GM21367 (cell line): ENCODE measurements around the gene COG7.
"Not testable (repeated sequence)": the region's sequence is repeated elsewhere in the genome, so short reads cannot be mapped to it uniquely, and the experiment has no call there.

Experiments
- ATAC-seq: cut with Tn5 transposase; IDR thresholded peaks from one replicate; pipeline ENCODE4 v1.9.1; 2021; ENCODE audit not compliant: unreplicated experiment

Gene COG7

DNA sequence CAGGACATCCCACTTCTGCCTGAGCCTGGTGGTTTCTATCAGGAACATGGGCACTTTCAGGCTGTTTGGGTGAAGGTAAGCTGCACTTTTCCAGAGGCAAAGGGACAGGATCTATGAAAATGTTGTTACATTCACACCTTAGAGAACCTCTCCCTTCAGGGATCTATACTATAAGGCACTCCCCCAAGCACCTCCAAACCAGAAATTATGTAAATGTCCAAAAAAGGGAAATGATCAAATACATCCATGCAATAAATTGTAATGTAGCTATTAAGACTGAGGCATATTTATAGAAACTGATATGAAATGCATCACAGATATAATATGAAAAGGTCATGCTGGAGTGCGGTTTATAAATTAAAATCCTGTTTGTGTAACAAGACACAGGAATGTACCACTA, 23.3 kb upstream of the COG7 start:
- no peak for ATAC-seq

DNA sequence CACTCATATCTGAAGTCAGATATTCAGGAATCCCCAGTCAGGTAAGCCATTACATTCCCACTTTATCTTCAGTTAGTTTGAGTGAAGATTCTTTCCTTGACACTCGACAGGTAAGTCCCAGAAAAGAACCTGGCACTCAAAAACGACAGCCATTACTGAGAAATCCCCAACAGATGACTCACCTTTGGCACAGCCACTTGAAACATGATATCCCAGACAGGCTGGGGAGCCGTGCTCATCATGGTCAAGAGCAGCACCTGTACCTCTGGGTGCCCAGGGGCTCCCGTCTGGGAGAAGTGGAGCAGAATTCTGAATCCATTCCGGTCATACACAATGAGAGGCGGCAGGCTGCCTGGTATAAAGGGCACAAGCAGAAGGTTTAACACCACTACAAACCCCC, 16.8 kb upstream of the COG7 start:
- ATAC-seq: no peak

DNA sequence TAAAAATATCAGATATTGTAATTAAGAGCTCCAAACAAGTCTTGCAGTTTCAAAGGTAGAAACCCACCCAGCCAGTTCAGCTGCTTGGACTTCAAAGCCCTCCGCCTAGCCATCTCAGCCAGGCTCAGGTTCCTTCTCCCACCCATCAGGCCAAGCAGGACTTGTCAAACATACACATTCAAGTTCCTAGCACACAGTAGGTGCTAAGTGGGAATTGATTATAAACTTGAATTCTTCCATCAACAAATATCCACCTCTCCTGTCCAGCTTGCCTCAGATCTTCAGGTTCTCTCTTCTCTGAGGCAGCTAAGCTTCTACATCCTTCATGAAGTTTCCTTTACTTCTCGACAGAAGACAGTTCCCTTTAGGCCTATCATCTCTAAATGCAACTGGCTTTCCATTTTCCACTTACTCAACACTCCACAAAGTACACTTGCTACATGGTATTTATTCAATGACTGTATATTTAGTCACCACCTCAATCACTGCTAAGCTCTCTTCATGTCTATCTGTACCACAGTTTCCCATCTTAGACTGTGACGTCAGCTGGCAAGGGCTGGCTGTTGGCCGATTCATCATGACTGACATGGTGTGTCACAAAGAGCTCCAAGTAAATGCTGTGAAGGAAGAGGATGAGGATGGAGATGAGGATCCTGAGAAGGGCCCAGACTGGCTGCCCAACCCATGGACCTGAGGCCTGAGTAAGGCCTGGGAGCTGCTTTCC, 13.3 kb upstream of the COG7 start:
- ATAC-seq: no peak

DNA sequence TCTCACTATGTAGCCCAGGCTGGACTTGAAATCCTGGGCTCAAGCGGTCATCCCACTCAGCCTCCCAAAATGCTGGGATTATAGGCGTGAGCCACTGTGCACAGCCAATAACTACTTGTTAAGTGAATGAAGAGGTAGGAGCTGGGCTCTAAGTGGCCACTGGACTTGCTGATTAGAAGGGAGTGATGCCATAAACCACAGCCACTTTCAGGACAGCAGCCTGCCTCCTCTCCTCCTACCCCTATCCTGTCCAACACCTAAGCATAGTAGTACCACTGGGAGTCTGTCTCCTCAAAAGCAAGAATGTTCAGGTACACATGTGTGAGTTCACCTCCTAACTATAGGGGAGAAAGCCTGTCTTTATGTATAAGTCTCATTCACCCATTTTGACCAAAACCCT, 12.2 kb upstream of the COG7 start:
- ATAC-seq: no peak

DNA sequence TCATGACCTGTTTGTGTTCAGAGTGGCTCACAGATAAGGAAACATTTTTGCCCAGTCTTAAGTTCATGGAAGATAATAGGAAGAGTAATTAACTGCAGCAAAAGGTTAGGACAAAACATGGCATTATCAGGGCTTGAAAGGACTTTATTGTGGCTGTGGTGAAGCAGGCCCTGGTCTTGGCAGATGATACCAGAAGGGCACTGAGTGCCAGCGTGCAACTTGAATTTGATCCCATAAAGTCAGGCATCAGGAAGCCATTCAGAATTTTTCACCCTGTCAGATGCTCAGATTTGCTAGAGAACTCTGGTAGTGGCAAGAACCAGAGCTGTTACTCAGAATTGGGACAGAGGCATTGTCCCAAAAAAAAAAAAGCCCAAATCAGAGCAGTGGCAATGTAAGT, 11.2 kb upstream of the COG7 start:
- ATAC-seq: no peak

DNA sequence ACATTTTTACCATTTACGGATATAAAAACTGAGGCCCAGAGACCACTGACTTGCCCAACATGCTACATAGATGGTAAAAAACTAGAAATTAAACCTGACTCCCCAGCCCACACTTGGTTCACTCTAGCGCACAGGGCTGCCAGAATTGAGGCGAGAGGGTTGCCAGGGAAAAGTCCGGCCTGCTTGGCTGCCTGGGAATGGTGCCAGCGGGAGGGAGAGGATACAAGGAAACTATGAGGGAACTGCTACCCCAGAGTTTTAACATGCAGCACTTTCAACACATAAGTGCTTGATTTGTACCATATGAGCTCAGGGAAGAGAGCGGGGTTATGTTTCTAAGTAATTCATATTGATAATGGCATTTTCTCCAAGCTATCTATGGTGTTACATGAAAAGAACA, 10.0 kb upstream of the COG7 start:
- ATAC-seq: not testable (repeated sequence)

DNA sequence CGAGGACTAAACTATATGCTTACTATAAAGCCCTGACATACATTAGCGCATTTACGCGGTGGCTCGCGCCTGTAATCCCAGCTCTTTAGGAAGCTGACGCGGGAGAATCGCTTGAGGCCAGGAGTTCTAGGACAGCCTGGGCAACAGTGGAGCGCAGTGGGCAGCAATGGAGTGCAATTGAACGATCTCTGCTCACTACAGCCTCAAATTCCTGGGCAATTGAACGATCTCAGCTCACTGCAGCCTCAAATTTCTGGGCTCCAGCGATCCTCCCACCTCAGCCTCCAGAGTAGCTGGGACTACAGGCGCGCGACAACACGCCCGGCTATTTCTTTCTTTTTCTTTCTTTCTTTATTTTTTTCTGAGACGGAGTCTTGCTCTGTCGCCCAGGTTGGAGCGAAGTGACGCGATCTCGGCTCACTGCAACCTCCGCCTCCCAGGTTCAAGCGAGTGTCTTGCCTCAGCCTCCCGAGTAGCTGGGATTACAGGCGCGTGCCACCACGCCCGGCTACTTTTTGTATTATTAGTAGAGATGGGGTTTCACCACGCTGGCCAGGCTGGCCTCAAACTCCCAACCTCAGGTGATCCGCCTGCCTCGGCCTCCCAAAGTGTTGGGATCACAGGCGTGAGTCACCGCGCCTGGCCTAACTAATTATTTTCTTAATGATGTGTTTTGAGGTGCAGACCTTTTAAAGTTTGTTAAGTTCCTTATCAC, 506 bp upstream of the COG7 start:
- ATAC-seq: no peak

DNA sequence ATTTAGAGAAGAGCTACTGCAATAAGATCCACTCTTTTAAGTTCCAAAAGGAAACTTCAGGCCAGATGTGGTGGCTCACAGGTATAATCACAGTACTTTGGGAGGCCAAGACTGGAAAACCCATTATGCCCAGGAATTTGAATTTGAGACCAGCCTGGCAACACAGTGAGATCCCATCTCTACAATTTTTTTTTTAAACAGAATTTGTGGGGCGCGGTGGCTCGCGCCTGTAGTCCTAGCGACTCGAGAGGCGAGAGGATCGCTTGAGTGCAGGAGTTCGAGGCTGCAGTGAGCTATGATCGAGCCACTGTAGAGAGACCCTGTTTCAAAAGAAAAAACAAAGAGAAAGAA, 793 bp downstream of the COG7 start:
- ATAC-seq: no peak

DNA sequence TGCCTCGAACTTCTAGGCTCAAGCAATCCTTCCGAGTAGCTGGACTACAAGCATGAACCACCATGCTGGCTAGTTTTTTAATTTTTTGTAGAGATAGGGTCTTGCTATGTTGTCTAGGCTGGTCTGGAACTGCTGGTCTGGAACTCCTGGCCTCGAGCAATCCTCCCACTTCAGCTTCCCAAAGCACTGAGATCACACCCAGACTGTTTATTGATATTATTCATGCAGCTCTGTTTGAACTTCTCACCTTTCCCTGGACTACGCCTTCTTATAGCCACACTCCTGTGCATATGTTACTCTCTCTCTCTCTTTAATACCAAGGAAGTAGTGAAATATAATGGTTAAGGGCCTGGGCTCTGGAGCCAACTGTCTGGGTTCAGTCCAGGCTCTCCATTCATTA, 4.6 kb downstream of the COG7 start:
- no peak for ATAC-seq

DNA sequence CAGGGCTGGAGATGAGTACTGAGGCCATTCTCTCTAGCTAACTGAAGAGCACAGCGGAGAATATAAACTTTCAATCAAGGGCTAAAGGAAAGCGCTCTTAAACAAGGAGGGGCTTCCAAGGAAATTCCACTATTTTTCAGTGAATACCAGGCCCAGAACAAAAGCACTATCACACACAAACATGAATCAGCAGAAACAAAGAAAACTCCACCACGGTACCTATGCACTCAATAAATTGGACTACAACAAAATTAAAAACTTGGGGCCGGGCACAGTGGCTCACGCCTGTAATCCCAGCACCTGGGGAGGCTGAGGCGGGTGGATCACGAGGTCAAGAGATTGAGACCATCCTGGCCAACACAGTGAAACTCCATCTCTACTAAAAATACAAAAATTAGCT, 15.4 kb downstream of the COG7 start:
- ATAC-seq: not testable (repeated sequence)

DNA sequence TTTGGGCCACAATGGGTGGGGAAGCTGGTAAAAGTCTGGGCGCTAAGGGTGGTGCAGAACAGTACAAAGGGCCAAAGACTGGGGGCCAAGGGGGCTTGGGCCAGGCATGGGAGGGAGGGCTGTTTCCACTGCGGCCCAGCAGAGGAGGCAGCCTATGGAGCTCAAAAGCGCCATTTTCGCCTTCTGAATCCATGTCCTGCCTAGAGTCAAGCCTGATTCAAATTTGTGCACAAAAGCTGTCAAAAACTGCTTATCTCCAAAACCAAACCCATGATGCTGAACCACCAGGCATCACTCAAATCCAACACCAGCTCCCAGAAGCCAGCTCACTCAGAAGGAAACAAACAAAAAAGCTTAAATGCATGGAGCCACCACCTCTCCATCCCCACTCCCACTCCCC, 16.0 kb downstream of the COG7 start:
- ATAC-seq: no peak

DNA sequence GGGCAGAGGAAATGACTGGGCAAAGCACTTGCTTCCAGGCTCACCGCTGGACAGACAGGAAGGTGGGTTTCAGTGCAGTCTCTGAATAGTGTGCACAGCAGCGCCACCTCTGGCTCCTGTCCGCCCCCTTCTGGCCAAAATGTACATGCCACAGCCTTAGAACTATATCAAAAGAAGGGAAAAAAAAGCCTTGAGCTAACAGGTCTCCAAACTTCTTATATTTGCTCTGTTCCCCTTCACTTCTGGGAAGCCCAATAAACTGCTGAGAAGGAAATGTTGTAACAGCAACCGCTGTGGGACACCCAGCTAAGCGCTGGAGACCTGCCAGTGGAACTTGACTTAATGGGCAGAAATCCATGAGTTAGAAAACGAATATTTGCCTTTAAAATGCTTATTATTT, 17.5 kb downstream of the COG7 start:
- ATAC-seq: no peak

DNA sequence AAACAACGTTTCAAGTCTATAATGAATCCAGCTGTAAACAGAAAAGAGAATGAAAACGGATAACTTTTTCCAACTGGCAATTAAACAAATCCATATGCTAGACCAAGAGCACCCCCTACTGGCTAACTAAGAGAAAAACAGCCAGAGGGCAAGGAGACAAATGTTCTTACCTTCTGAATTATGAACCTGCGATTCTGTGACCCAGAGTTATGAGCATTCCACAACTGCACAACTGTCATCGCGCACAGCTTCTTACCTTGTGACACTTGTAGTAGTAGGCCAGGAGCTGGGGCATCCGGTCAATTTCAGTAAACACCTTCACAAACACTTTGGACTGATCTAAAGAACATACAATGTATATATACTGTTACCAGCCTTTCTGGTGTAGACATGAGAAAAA, 18.6 kb downstream of the COG7 start:
- ATAC-seq: no peak

DNA sequence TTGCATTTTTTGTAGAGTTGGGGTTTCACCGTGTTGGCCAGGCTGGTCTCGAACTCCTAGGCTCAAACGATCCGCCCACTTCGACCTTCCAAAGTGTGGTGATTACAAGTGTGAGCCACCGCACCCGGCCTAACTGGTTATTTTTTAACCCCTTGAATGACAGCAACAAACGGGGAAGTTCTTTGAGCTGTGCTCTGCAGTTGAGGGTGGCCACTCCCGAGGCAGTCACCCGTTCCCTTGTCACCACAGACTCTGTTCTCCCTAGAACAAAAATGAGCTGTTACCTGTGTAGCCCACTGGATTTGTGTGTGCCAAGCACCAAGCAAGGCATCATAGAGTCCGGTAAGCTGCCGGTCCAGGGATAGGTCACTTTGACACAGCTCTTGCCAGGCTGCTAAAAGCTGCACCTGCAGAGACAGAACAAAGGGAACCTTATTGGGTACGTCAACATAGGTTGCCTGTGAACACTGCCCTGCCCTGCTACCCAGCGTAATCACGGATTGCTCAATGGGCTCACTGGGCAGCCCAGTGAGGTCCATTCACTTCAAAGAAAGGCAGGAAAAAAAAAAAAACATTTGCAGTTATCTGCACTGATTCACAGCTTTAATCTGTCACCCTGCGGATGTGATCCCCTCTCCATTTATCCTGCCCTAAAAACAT, 19.6 kb downstream of the COG7 start:
- ATAC-seq: no peak

DNA sequence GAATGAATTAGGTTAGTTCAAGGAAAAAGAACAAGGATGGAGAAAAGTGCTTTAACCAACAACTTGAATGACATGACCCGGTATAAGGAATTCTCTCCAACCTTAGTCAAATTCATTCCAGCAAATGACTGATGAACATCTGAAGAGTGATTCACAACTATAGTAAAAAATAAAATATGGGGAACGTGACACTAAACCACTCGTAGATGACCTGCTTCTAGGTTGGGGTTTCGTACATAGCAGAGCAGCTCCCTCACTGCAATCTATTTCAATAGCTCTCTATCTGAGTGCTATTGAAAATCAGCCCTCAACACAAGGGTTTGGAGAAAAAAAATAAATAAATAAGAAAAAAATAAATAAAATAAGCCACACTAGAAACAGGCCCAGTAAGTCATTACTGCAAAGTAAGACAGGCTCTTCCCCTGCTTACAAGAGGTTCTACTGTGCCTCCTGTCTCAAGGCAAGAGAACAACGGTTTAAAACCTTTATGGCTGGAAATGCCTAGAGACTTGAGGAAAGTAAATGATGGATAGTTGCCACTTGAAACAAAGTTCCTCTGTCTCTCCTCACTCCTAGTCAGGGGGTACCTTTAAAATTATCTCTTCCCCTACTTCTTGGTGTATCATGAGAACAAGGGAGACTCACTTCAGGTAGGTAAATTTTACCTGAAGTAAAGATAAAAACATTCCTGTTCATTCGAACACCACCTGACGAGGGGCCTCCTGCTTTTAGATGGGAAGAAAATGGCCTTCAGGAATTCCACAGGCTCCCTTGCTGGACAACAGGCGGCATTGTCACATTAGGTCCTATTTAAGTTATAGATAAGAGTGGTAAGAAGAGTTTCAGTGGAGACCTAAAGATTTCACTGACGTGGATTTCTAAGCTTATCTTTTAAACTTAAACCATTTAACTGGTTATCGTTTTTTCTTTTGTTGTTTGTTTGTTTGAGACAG, 20.5 kb downstream of the COG7 start:
- ATAC-seq: no peak

DNA sequence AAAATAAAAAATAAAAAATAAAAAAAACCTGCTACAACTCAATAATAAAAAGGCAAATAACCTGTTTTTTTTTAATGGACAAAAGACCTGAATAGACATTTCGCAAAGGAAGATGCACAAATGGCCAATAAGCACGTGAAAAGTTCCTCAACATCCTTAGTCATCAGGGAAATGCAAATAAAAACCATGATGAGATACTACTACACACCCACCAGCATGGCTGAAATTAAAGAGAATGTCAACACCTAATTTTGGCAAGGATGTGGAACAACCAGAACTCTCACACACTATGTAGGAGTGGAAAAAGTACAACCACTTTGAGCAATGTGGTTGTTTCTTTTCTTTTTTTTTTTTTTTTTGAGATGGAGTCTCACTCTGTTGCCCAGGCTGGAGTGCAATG, 24.6 kb downstream of the COG7 start:
- ATAC-seq: no peak

DNA sequence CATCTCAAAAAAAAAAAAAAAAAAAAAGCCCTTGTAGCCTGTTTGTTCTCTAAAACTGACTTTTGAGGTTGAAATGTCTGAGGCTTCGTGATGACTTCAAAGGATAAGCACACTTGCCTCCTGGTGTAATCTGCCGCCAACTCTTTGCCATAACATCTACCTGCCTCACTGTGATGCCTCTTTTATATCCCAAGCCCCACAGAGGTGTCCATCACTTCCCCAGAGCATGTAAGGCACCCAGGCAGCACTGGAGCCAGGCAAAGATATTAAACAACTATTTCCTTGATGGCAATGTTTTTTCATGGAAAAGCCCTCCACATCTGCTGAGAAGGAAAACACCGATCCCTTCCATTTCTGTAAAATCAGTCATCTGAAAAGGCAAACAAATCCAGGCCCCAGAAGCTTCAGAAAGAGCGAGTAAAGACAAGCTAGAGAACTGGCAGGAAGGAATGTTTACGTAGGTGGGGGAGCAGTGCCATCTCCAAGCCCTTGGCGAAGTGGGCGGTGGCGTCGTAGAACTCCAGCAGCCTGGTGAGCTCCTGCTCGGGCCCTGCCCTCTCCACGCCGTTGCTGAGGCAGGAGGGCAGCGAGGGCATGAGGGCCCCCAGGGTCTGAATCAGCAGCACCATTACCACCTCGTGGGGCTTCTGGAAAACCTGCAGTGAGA, 28.6 kb downstream of the COG7 start:
- ATAC-seq: no peak

DNA sequence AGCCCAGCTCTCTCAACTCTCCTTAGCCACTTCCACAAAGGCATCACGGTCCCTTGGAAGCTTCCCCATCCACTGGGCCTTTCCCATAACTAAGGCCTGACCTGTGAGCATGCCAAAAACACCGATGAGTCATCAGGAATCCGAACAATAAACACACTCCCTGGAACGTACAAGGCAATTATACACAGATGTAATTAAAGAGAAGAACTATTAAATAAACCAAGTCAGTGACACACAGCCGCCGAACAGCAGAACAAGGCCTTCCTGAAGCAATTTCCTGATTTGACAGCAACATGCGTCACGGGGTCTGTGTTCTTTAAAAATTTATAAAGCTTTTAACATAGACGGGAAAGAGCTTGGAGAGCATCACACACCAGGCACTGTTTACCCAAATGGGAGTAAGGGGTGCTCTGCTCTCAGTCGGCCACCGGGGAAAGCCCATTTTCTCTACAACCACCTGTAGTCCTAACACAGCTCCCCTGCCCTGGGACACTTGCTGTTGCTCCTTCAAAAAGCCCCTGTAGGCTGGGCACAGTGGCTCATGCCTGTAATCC, 29.4 kb downstream of the COG7 start:
- ATAC-seq: no peak

DNA sequence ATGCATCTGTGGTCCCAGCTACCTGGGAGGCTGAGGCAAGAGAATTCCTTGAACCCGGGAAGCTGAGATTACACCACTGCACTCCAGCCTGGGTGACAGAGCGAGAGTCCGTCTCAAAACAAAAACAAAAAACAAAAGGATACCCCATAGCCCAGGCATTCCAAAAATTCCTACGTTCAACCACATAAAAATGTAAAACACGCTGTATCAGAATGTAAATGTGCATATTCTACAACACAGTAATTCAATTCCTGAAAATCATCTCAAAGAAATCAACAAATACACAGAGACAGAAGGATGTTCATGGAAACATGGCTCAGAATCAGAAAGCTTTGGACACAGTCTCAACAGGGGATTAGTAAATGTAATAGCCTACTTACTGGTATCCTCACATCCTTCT, 33.0 kb downstream of the COG7 start:
- no peak for ATAC-seq

DNA sequence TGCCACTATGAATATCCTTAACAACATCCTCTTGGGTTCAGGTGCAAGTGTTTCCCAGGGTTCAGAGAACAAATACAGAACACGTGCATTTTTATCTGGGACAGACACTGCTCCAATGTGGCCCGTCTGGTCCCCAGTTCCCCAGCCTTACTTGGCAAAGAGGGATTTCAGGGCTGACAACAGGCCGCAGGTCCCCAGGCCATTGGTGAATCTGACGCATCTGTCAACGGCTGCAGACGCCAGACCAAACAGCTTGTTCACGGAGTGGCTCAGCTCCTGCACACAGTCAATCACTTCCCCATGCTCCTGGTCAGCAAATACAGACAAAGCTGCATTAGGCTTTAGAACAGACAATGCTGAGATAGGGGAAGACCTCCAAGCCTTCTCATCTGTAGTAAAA, 36.2 kb downstream of the COG7 start:
- ATAC-seq: no peak

DNA sequence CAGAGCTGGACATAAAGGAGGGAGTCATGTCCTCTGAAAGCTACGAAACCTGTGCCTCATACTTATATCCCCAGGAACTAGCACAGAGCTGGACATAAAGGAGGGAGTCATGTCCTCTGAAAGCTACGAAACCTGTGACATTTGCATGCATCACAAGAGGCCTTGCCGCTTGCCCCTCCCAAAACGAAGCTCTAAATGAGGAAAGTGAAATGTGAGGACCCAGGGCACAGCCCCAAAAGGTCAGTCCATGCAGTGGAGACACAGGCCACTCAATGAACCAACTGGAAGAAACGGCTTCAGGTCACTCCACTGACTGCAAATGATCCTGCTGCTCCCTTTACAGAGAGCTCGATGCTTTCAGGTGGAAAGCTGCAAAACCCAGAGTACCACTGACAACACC, 38.3 kb downstream of the COG7 start:
- no peak for ATAC-seq
